Superior temporal gyrus (tissue), 1 donor: ENCODE measurements around the gene ADH1B.
"Not testable (repeated sequence)": the region's sequence is repeated elsewhere in the genome, so short reads cannot be mapped to it uniquely, and the experiment has no call there.

Experiments used
- DNase-seq: peaks from one replicate; pipeline ENCODE4 v3.0.0-alpha.2; 2016; ENCODE audit errors: extremely low spot score

ADH1B gene

GRCh38 chr4:99324361-99324760 lies 3.2 kb upstream of the ADH1B start:
- no peak for DNase-seq

GRCh38 chr4:99323756-99324155 lies 2.6 kb upstream of the ADH1B start:
- DNase-seq = no peak

- DNase-seq = not testable (repeated sequence)
Observed at GRCh38 chr4:99317811-99318210, 3.4 kb downstream of the ADH1B start.

GRCh38 chr4:99317354-99317753 lies 3.8 kb downstream of the ADH1B start:
- DNase-seq = no peak

GRCh38 chr4:99315839-99316238 lies 5.4 kb downstream of the ADH1B start:
- no peak for DNase-seq

GRCh38 chr4:99314211-99314610 lies 7.0 kb downstream of the ADH1B start:
- no peak for DNase-seq

- no peak for DNase-seq
Observed at GRCh38 chr4:99310389-99310788, 10.8 kb downstream of the ADH1B start.

GRCh38 chr4:99305638-99306400 lies 15.4 kb downstream of the ADH1B start:
- DNase-seq = no peak

GRCh38 chr4:99301376-99302164 lies 19.6 kb downstream of the ADH1B start:
- no peak for DNase-seq

GRCh38 chr4:99300934-99301333 lies 20.3 kb downstream of the ADH1B start:
- no peak for DNase-seq

GRCh38 chr4:99293357-99293756 lies 27.8 kb downstream of the ADH1B start:
- no peak for DNase-seq

- DNase-seq = no peak
Observed at GRCh38 chr4:99290848-99291786, 30.1 kb downstream of the ADH1B start, which contains the start of gene ADH1A. ADH1A (minus strand) TSS chr4:99290985; CDS start chr4:99290914, 71 bp downstream.

GRCh38 chr4:99285387-99285786 lies 35.8 kb downstream of the ADH1B start:
- no peak for DNase-seq

- DNase-seq = no peak
Observed at GRCh38 chr4:99282731-99283130, 38.5 kb downstream of the ADH1B start.

- no peak for DNase-seq
Observed at GRCh38 chr4:99281261-99281660, 39.9 kb downstream of the ADH1B start.

- no peak for DNase-seq
Observed at GRCh38 chr4:99276417-99276816, 44.8 kb downstream of the ADH1B start.

- DNase-seq = no peak
Observed at GRCh38 chr4:99275885-99276284, 45.3 kb downstream of the ADH1B start.

GRCh38 chr4:99275050-99275449 lies 46.2 kb downstream of the ADH1B start:
- no peak for DNase-seq

GRCh38 chr4:99273704-99274103 lies 47.5 kb downstream of the ADH1B start:
- DNase-seq = no peak

GRCh38 chr4:99264927-99265326 lies 56.3 kb downstream of the ADH1B start:
- no peak for DNase-seq
